IPS DF 4.7 (cell line): ENCODE results near the gene PRR18.

ENCODE experiments used
- DNase-seq: peaks from one replicate; pipeline ENCODE4 v3.0.0-alpha.2; 2013; ENCODE audit warnings: low spot score; ENCODE audit errors: extremely low read depth

Gene PRR18

GRCh38 chr6:166333172-166333995 is 25.2 kb upstream of the PRR18 start:
- no peak for DNase-seq

DNA sequence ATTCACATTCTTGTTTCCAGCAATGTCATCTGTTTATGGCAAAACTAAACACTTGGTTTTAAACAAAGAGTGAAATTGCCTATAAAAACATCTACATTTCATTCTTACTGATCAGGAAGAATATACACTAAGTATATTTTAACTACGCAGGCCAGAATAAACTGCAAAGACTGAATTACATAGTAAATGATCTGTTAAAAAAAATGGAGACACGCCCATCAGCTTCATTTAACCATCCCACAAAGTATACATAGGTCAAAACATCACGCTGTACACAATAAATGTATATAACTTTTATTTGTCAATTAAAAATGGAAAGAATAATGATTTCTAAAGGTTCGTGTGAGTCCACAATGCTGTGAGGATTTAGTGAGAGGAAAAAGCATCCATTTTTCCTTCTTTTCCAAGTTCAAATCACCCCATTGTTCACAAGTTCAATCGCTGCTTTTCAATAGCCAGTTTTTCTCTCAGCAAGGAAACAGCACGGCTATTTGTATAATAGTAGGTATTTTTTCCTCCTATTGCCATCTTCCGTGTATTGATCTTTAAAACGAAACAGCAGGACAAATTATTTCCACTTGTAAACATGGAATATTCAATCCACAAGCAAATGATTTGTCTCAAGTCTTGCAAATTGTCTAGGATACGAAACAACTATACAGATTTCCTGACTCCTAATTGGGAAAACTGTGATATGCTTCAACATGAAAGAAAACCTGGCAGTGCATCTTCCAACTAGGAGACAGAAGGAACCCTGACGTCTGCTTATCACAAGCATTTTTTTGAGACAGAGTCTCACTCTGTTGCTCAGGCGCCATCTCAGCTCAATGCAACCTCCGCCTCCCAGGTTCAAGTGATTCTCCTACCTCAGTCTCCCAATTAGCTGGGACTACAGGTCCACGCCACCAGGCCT is 23.6 kb upstream of the PRR18 start:
- DNase-seq: no peak

DNA sequence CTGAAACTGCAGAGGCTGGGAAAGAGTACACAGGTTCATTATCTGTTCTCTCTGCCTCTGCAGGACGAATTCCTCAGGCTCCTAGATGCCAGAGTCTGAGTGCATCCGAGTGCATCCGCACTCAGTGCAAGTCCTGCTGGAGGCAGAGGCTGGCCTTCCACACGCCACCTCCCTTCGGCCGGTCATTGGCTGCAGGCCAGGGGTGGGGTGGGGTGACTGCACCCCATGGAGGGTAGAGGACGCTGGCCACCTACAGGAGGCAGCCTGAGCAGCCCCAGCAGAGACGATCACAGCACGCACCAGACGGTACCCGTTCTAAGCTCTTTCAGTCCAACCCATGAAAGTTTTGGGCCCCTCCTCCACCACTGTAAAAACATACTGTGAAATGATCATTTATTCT is 22.4 kb upstream of the PRR18 start:
- peak; percentile 64 for DNase-seq

DNA sequence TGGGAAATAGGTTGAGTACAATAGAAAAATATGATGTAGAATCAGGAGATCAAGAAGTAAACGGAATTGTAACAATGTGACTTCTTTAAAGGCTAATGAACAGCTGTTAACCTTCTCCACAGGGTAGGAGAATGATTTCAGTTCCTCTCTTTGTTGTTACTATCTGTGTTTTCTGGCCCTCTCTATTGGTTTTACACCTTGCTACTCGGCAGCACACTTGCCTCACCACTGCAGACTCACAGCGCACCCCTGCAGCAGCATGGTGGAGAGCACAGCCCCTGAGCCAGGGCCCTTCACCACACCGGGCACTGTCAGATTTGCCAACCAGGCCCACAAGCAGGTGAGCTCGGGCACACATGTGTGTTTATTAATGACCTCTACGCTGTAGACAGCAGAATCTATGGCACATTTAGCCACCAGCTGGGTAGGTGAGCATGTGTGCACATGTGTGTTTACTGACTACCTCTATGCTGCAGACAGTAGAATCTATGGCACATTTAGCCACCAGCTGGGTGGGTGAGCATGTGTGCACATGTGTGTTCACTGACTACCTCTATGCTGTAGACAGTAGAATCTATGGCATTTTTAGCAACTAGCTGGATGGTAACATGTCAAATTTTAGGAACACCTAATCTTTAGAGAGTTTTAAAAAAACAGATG is 17.3 kb upstream of the PRR18 start:
- no peak for DNase-seq

- DNase-seq: no peak
Measured at GRCh38 chr6:166323395-166323794, 15.2 kb upstream of the PRR18 start.

- DNase-seq: no peak
Measured at GRCh38 chr6:166318649-166319600, 10.7 kb upstream of the PRR18 start.

DNA sequence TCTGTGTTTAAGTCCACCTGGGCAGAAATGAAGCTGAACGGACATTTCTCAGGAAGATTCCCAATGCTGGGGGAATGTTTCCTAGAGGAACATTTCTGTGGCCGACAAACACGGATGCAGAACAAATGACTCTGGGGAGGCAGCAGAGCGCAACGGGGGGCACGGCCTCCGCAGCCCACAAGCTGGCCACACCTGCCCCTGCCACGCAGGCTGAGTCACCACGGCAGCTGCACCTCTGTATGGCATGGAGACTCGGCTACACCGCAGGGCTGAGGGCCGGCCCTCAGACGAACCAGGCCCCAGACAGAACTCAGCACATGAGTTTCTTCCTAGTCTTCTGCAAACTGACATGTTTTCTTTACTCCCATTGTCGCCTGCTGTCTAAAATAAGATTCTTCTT is 10.0 kb upstream of the PRR18 start:
- no peak for DNase-seq

GRCh38 chr6:166317261-166318212 is 9.3 kb upstream of the PRR18 start:
- no peak for DNase-seq

DNA sequence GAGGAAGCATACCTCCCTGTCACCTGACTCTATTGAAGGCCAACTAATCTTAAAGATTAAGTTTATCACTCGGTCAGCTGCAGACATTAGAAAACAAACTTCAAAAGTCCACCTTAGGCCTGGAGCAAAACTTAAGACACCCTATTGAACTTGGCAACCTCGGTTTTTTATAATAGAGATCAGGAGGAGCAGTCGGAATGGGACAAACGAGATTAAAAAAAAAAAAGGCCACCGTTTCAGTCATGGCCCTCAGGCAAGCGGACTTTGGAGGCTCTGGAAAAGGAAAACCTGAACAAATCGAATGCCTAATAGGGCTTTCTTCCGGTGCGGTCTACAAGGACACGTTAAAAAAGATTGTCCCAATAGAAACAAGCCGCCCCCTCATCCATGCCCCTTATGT is 7.2 kb upstream of the PRR18 start:
- no peak for DNase-seq

GRCh38 chr6:166314454-166314853 is 6.3 kb upstream of the PRR18 start:
- no peak for DNase-seq

GRCh38 chr6:166313255-166314070 is 5.3 kb upstream of the PRR18 start:
- DNase-seq: no peak

- DNase-seq: no peak
Measured at GRCh38 chr6:166312832-166313231, 4.6 kb upstream of the PRR18 start.

- DNase-seq: no peak
Measured at GRCh38 chr6:166310634-166311033, 2.4 kb upstream of the PRR18 start.

GRCh38 chr6:166309977-166310376 is 1.8 kb upstream of the PRR18 start:
- DNase-seq: no peak

DNA sequence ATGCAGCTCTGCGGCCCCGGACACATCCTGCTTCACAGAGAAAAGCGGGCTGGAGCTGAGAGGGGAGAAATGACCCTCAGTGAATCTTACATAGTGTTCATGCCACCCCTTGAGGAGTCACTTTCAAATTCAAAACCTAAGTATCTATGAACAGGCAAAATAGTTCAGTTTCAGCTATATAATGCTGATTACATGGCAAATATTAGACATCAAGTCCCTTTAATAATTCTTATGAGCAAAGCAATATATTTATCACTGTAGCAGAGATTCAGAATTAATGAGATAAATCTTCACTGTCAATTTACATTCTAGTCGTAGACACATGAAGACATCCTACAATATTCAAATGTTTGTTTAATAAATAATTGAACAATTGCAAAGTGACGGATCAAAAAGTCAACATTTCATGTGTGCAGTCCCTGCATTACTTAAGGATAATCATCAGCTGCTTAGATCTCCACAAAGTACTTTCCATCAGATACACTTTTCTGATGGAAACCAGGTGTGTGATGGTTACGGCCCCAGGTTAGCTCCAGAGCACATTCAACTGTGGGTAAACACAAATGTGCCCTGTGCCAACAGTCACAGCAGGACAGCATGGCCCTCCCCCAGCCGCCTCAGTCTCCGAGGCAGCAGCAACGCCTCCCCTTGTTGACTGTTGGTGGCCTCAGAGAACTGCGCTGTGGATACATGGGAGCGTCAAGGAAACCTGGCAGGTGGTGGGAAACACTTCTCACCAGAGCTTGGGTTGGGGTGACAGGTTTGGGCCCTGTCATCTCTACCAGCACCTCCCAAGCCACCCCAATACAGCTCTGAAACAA is 787 bp upstream of the PRR18 start:
- DNase-seq: no peak

- no peak for DNase-seq
Measured at GRCh38 chr6:166307082-166308032, 835 bp downstream of the PRR18 start.
